ENCODE measurements around the gene CYP2C19.
"Not testable (repeated sequence)": the region's sequence is repeated elsewhere in the genome, so short reads cannot be mapped to it uniquely, and the experiment has no call there.

Gene CYP2C19

DNA sequence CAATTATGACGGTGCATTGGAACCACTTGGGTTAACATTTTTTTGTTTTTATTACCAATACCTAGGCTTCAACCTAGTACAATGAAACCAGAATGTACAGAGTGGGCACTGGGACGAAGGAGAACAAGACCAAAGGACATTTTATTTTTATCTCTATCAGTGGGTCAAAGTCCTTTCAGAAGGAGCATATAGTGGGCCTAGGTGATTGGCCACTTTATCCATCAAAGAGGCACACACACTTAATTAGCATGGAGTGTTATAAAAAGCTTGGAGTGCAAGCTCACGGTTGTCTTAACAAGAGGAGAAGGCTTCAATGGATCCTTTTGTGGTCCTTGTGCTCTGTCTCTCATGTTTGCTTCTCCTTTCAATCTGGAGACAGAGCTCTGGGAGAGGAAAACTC lies at the start of gene CYP2C19:
Gene CYP2C19 (plus strand): TSS at position 289 of the 400 bp plus-strand sequence. CDS start 25 bp downstream, at position 314.
- DNase-seq = no peak

DNA sequence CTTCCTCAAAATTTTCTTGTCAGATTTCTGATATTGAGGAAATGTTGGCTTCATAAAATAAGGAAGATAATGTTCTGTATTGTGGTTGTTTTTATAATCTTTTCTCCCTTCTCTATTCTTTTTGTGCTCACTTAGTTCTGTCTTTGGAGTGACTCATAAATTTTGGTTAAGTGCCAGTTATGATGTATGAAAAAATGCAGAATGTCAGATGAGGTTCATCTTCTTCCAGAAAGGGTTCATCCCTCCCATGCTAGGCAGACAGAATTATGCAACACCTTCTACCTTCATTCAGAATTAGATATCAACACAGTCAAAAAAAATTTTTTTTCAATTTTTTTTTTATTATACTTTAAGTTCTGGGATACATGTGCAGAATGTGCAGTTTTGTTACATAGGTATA lies 36.6 kb upstream of the CYP2C19 start:
- DNase-seq = no peak

- no peak for DNase-seq
These were observed 27.3 kb upstream of the CYP2C19 start for GRCh38 chr10:94735197-94735596.

DNA sequence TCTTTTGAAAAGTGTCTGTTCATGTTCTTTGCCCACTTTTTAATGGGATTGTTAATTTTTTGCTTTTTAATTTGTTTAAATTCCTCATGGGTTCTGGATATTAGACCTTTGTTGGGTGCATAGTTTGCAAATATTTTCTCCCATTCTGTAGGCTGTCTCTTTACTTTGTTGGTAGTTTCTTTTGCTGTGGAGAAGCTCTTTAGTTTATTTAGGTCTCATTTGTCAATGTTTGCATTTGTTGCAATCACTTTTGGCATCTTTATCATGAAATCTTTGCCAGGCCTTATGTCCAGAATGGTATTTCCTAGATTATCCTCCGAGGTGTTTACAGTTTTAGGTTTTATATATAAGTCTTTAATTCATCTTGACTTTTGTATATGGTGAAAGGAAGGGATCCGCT lies 23.9 kb upstream of the CYP2C19 start:
- no peak for DNase-seq

GRCh38 chr10:94747137-94747536 lies 15.3 kb upstream of the CYP2C19 start:
- DNase-seq = no peak

DNA sequence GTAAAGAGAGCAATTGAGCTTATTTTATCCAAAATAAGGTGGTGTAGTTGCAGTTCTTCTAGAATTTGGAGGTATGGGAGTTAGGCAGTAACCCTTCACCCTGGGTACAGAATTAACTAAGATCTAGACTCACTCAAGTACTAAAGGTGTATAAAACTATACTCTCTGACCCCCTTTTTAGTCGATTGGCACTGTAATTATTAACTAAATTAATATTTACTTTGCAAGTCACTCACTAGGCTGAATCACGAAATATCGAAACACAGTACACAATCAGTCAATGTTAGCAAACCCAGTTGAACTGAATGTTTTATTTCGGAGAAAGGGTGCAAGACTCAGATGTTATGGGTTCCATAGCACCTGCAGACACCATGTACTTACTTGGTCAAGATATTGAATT lies 14.6 kb upstream of the CYP2C19 start:
- DNase-seq = no peak

- no peak for DNase-seq
These were observed 4.6 kb upstream of the CYP2C19 start for GRCh38 chr10:94757916-94758315.

DNA sequence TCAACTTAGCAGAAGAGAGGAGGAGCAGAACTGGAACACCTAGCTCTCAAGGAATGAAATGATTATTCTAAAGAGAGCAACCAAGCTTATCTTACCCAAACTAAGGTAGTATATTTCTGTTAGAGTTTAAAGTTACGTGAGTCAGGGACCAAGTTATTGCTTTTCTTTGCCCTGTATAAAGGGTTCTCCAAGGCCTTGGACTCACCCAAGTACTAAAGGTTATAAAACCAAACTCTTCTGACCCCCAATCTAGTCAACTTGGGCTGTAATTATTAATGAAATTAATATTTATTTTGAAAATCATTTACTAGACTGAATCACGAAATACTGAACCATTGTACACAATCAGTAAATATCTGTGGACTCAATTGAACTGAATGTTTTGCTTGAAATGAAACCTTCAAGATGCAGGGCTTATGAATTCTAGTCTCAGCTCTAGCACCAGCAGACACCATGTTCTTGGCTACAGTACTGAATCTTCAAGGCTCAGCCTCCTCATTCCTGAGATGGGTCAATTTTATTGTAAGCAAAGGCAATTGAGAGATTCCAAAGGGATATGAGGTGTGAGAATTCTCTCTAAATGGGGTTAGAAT lies 1.8 kb upstream of the CYP2C19 start:
- no peak for DNase-seq

GRCh38 chr10:94775425-94775824 lies 12.9 kb downstream of the CYP2C19 start:
- not testable (repeated sequence) for DNase-seq

DNA sequence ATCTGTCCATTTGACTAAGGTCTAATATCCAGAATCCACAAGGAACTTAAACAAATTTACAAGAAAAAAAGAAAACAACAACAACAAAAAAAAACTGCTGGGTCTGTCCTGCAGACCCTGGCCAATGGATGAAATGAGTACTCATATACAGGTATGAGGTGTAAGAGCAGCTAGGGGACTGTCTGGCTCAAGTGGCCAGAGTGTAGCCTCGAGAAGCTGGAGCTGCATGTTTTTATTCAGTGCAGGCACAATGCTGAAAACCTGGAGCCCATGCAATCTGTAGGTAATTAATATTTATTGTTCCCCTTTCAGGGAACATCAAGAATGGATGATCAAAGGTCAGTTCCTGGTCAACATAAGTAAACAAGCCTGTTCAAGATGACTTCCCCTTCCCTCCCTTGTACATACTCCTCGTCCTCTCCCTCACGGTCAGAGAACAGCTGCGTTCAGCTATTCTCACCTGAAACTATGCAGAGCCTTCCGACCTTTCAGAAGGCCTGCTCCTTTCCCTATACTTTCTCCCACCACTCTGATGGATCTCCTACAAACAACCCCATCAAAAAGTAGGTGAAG lies 15.5 kb downstream of the CYP2C19 start:
- no peak for DNase-seq

- no peak for DNase-seq
These were observed 18.4 kb downstream of the CYP2C19 start for GRCh38 chr10:94780844-94781243.

- DNase-seq = no peak
These were observed 21.8 kb downstream of the CYP2C19 start for GRCh38 chr10:94784256-94784655.

- no peak for DNase-seq
These were observed 22.7 kb downstream of the CYP2C19 start for GRCh38 chr10:94785211-94785610.

- not testable (repeated sequence) for DNase-seq
These were observed 38.1 kb downstream of the CYP2C19 start for GRCh38 chr10:94800551-94800950.

- DNase-seq = no peak
These were observed 40.8 kb downstream of the CYP2C19 start for GRCh38 chr10:94803307-94803706.

DNA sequence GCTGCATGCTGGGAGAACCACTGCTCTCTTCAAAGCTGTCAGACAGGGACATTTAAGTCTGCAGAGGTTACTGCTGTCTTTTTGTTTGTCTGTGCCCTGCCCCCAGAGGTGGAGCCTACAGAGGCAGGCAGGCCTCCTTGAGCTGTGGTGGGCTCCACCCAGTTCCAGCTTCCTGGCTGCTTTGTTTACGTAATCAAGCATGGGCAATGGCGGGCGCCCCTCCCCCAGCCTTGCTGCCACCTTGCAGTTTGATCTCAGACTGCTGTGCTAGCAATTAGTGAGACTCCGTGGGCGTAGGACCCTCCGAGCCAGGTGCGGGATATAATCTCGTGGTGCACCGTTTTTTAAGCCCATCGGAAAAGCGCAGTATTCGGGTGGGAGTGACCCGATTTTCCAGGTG lies 67.5 kb downstream of the CYP2C19 start:
- DNase-seq = not testable (repeated sequence)

DNA sequence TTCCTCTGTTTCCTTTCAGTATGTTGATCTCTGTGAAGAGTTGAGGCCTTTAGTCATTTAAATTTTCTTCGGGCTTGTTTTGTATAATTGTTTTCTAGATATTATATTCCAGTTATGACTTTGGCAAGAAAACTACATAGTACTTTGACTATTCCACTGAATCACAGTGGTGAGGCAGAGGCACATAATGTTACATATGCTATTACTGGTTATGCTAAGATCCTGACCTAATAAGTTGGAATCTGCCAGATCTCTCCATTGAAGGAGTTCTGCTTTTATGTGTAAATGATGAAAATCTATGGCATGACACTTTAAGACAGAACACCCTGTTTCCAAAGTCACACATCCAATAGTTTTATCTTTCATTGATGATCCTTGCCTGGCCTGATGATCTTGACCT lies 83.7 kb downstream of the CYP2C19 start:
- no peak for DNase-seq

DNA sequence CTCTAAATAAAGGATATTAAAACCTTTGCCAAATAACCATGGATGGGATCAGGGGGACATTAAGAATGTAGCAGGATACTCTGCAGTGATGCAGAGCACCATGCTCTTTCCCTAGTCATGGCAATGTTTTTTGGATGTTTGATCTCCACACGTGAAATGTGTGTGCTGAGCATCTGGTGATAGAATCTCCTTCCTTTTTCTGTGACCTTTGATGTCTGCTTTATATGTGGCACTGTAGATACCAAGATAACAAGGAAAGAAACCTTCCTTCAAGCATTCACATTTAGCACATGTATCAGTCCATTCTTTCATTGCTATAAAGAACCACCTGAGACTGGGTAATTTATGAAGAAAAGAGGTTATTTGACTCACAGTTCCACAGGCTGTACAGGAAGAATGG lies 88.3 kb downstream of the CYP2C19 start:
- DNase-seq = no peak

DNA sequence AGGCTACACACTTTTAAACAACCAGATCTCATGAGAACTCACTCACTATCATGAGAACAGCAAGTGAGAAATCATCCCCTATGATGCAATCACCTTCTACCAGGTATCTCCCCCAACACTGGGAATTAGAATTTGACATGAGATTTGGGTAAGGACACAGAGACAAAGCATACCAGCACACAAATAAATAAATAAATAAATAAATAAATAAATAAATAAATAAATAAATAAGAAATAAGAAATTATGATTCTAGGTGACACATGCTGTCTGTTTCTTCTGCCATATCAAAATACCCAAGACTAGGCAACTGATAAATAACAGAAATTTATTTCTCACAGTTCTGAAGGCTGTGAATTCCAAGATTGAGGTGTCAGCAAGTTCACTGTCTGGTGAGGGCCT lies 88.8 kb downstream of the CYP2C19 start:
- no peak for DNase-seq

GRCh38 chr10:94852438-94852837 lies 90.0 kb downstream of the CYP2C19 start:
- no peak for DNase-seq

DNA sequence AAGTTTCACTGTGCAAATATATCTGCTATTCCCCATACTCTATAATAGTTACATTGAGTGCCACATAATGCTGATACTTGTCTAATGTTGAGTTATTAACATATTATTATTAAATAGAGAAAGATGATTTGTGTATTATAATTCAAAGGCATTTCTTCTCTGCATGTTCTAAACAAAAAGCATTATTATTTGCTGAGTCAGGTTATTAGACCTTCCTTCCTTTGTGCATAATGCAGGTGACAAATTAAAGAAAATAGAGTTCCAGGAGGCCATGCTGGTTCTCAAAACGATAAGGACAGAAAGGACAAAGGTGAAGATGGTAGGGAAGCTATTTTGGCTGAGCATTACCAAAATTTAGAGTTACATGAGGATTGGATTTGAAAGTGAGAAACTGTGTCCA lies 90.6 kb downstream of the CYP2C19 start:
- no peak for DNase-seq

- no peak for DNase-seq
These were observed 95.5 kb downstream of the CYP2C19 start for GRCh38 chr10:94858005-94858404.

DNA sequence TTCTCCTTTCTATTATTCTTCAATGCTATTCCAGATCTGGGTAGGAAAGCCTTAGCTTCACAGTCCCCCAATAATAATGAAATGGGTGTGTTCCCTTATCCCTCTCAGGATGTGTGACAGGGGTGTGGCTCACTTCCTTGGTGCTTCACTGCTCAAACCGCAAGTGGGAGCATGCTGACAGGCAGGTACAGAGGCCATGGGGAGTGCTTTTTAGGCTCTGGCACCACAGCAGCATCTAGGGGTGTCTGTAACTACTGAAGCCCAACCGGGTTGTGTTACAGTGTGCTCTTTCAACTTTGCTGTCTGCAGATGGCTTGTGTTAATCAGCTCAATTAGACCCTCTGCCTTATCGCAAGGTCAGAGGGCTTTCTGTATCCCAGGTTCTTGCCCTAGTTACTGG lies 96.6 kb downstream of the CYP2C19 start:
- DNase-seq = no peak

GRCh38 chr10:94878649-94879048 lies 116.2 kb downstream of the CYP2C19 start:
- DNase-seq = no peak

GRCh38 chr10:94879214-94879613 lies 116.7 kb downstream of the CYP2C19 start:
- no peak for DNase-seq
